Spleen (tissue), 7 donors: Measurements from ENCODE around the gene XYLT1.

Source experiments
- CTCF ChIP-seq, 11 experiments: fragments of 200-600 bp in 7 of 11; fragments of 450-650 bp in 4 of 11; sonication (generic) in 4 of 11; IDR thresholded peaks in 8 of 11; conservative IDR thresholded peaks in 3 of 11; 1 replicate in 7 of 11; 2 replicates in 4 of 11; pipeline versions ENCODE4 v1.4.0 to v1.8.0; 2016 to 2021; ENCODE audit warnings: antibody characterized with exemption in 11 of 11, inconsistent platforms in 4 of 11, mild to moderate bottlenecking in 1 of 11
- POLR2A ChIP-seq, 3 donors: fragments of 450-650 bp; IDR thresholded peaks; one replicate each; pipeline ENCODE4 v1.5.1; 2017; ENCODE audit warnings: antibody characterized with exemption in 3 of 3, mild to moderate bottlenecking in 1 of 3
- POLR2AphosphoS5 ChIP-seq, 3 donors: sonication (generic); formaldehyde crosslinking; IDR thresholded peaks; one replicate each; pipeline ENCODE4 v1.5.1; 2017; ENCODE audit warnings: antibody characterized with exemption in 3 of 3
- donor health status: DM: no; HTN: no; CAD: no; lungs with moderate emphysema.
- donor health status: DM: no; HTN: no; CAD: no.
- donor health status: DM: no; HTN: no; CAD: no.

GRCh38 chr16:17387256-17387655 lies 83.5 kb downstream of the XYLT1 start:
- TF ChIP-seq CTCF (IDR thresholded peaks at IDR 0.05 in 8 of 11, conservative IDR thresholded peaks at IDR 0.05 in 3 of 11) (no peak), POLR2A (IDR thresholded peaks at IDR 0.05) (no peak), POLR2AphosphoS5 (IDR thresholded peaks at IDR 0.05) (no peak)
